HepG2 (cell line): Measurements from ENCODE around the gene SIAE. TPM values are rescaled to one million over a fixed set of nuclear protein-coding genes. Genes with fewer than 3 reads are reported as not detected.

Source experiments
- CHD4 ChIP-seq: fragments of 200-600 bp; sonication (generic); IDR thresholded peaks from 2 replicates; pipeline ENCODE4 v1.7.0; 2017; ENCODE audit warnings: mild to moderate bottlenecking, low read length, borderline replicate concordance
- ISL2 ChIP-seq: sonication (generic); formaldehyde crosslinking; IDR thresholded peaks from 2 replicates; pipeline ENCODE4 v1.5.0; 2020; ENCODE audit warnings: missing genetic modification reagents
- ISX ChIP-seq: sonication (generic); formaldehyde crosslinking; conservative IDR thresholded peaks from 2 replicates; pipeline ENCODE4 v1.5.0; 2020; ENCODE audit warnings: missing genetic modification reagents
- MTA1 ChIP-seq: sonication (generic); formaldehyde crosslinking; IDR thresholded peaks from 2 replicates; pipeline ENCODE4 v1.4.0; 2020; ENCODE audit warnings: missing genetic modification reagents, mild to moderate bottlenecking, borderline replicate concordance
- RXRB ChIP-seq: IDR thresholded peaks from 2 replicates; pipeline ENCODE4 v1.6.1; 2016; ENCODE audit warnings: borderline replicate concordance, missing genetic modification reagents, missing compliant biosample characterization
- ZNF24 ChIP-seq: fragments of 450-650 bp; IDR thresholded peaks from 2 replicates; pipeline ENCODE4 v1.6.1; 2017; ENCODE audit warnings: antibody characterized with exemption, mild to moderate bottlenecking
- ZNF33A ChIP-seq: sonication (generic); formaldehyde crosslinking; IDR thresholded peaks from 2 replicates; pipeline ENCODE4 v1.5.1; 2020; ENCODE audit warnings: missing genetic modification reagents, mild to moderate bottlenecking, moderate library complexity, borderline replicate concordance
- ZNF543 ChIP-seq: sonication (generic); formaldehyde crosslinking; IDR thresholded peaks from 2 replicates; pipeline ENCODE4 v1.4.0; 2020; ENCODE audit warnings: mild to moderate bottlenecking, missing genetic modification reagents
- ZNF615 ChIP-seq: sonication (generic); formaldehyde crosslinking; IDR thresholded peaks from 2 replicates; pipeline ENCODE4 v1.5.0; 2020; ENCODE audit warnings: mild to moderate bottlenecking, missing genetic modification reagents, borderline replicate concordance
- ZNF709 ChIP-seq: sonication (generic); formaldehyde crosslinking; IDR thresholded peaks from 2 replicates; pipeline ENCODE4 v1.5.0; 2020; ENCODE audit warnings: mild to moderate bottlenecking, missing genetic modification reagents
- ZNF746 ChIP-seq: sonication (generic); formaldehyde crosslinking; IDR thresholded peaks from 2 replicates; pipeline ENCODE4 v1.8.0; 2022; ENCODE audit warnings: mild to moderate bottlenecking, missing genetic modification reagents
- polyA plus RNA-seq, 8 experiments: library from polyadenylated mRNA; depleted of rRNA in 3 of 8; stranded (reverse) in 7 of 8; unstranded in 1 of 8; fragments of >200 nt; fragmentation: Illumina TruSeq in 4 of 8; extraction: Trizol in 4 of 8; gene quantifications; 2 replicates each; pipeline versions ENCODE4 v1.2.1 to v1.2.3, GENCODE V29; 2011 to 2016; ENCODE audit warnings: low read depth in 4 of 8, missing spikeins in 1 of 8, mixed read lengths in 1 of 8; ENCODE audit not compliant: insufficient read depth in 1 of 8
- total RNA-seq, 5 experiments: library from RNA; depleted of rRNA; stranded (reverse); fragments of >200 nt; fragmentation: Illumina TruSeq; extraction: Trizol; gene quantifications; 2 replicates each; pipeline ENCODE4 v1.2.3, GENCODE V29; 2016; ENCODE audit warnings: low read depth in 1 of 5
- TF ChIP-seq, protein P1 (sequence below): sonication (generic); formaldehyde crosslinking; IDR thresholded peaks from 2 replicates; pipeline ENCODE4 v1.8.0; 2022; ENCODE audit warnings: missing genetic modification reagents, mild to moderate bottlenecking, inconsistent platforms, borderline replicate concordance
- TF ChIP-seq, protein P2 (sequence below): sonication (generic); formaldehyde crosslinking; conservative IDR thresholded peaks from 2 replicates; pipeline ENCODE4 v1.4.0; 2020; ENCODE audit warnings: missing genetic modification reagents
- TF ChIP-seq, protein P3 (sequence below): IDR thresholded peaks from 2 replicates; pipeline ENCODE4 v1.6.1; 2012; ENCODE audit warnings: inconsistent platforms
- TF ChIP-seq, protein P4 (sequence below): sonication (generic); formaldehyde crosslinking; IDR thresholded peaks from 2 replicates; pipeline ENCODE4 v1.4.0; 2020; ENCODE audit warnings: mild to moderate bottlenecking, missing genetic modification reagents
- TF ChIP-seq, protein P5 (sequence below): sonication (generic); formaldehyde crosslinking; IDR thresholded peaks from 2 replicates; pipeline ENCODE4 v1.8.1; 2023; ENCODE audit warnings: mild to moderate bottlenecking, inconsistent platforms, moderate library complexity, missing genetic modification reagents, borderline replicate concordance

SIAE gene
- total and polyA plus RNA-seq, 2 of the 13 experiments (the other 11 are each of a cell fraction or from before 2014, with no cell fraction given) = 7.0 to 22.4 TPM

DNA sequence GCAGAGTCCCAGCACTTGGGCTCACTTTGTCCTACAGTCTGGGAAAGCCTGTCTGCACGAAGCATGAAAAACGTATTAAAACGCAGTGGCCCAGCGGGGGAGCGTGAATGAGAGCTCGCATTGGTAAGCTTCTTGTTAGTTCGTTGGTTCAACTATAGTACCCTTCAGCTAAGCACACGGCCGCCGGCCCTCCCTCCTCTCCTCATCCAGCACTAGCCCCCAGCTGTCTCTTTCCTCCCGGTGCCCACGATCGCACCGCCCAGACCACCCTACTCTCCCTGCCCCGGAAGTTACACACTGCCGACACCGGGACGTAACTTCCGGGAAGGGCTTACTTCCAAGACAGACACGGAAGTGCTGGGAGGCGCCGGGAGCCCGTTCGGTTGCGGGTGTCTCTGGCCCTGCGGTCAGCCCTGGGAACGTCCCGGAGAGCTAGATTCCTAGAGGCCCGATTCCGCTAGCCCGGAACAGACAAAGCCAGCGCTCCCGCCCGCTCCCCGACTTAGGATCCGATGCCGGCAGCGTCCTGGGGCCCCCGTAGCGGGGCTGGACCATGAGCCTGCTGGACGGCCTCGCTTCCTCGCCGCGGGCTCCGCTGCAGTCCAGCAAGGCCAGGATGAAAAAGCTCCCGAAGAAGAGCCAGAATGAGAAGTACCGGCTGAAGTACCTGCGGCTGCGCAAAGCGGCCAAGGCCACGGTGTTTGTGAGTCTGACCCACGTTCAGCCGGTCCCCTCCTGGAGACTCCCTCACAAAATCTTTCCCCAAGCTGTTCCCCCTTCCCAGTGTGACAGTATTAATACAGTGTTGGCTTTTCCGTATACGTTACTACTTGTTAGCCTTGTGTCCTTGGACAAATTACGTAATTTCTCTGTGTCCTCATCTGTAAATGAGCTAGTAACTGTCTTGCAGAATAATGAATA, 50.7 kb downstream of the SIAE start, which contains the start of gene TBRG1 (continued):
- TF ChIP-seq ZNF615 (no peak), ZNF33A (CRISPR knock-in tag) (no peak), ISL2 (CRISPR knock-in tag) (peak; percentile 66; the same call in 1 of the 2 replicates), ZNF746 (CRISPR knock-in tag) (peak; percentile 68; the same call in 1 of the 2 replicates), ISX (CRISPR knock-in tag) (no peak; the same call in 1 of the 2 replicates), CHD4 (no peak), MTA1 (CRISPR knock-in tag) (no peak), ZNF709 (CRISPR knock-in tag) (0 out of 2 replicates have a peak, but pooled peaks have one; percentile 55), ZNF24 (no peak), RXRB (CRISPR knock-in tag) (peak; percentile 56; the same call in 1 of the 2 replicates), ZNF543 (CRISPR knock-in tag) (peak; percentile 37)
- TF ChIP-seq, protein P1, sequence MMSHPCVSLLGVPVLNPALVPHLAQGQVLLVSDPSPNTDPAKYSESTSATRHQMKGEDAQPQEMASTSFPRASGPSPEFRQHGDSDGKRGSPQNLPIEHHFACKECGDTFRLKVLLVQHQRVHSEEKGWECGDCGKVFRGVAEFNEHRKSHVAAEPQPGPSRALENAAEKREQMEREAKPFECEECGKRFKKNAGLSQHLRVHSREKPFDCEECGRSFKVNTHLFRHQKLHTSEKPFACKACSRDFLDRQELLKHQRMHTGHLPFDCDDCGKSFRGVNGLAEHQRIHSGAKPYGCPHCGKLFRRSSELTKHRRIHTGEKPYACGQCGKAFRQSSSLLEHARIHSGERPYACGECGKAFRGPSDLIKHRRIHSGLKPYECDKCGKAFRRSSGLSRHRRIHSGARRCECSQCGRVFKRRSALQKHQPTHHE (CRISPR knock-in tag) = peak; percentile 90; the same call in 1 of the 2 replicates
- TF ChIP-seq, protein P2, sequence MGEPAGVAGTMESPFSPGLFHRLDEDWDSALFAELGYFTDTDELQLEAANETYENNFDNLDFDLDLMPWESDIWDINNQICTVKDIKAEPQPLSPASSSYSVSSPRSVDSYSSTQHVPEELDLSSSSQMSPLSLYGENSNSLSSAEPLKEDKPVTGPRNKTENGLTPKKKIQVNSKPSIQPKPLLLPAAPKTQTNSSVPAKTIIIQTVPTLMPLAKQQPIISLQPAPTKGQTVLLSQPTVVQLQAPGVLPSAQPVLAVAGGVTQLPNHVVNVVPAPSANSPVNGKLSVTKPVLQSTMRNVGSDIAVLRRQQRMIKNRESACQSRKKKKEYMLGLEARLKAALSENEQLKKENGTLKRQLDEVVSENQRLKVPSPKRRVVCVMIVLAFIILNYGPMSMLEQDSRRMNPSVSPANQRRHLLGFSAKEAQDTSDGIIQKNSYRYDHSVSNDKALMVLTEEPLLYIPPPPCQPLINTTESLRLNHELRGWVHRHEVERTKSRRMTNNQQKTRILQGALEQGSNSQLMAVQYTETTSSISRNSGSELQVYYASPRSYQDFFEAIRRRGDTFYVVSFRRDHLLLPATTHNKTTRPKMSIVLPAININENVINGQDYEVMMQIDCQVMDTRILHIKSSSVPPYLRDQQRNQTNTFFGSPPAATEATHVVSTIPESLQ = 0 out of 2 replicates have a peak, but pooled peaks have one; percentile 53
- TF ChIP-seq, protein P3, sequence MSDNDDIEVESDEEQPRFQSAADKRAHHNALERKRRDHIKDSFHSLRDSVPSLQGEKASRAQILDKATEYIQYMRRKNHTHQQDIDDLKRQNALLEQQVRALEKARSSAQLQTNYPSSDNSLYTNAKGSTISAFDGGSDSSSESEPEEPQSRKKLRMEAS = peak; percentile 67; the same call in 1 of the 2 replicates
- TF ChIP-seq, protein P4, sequence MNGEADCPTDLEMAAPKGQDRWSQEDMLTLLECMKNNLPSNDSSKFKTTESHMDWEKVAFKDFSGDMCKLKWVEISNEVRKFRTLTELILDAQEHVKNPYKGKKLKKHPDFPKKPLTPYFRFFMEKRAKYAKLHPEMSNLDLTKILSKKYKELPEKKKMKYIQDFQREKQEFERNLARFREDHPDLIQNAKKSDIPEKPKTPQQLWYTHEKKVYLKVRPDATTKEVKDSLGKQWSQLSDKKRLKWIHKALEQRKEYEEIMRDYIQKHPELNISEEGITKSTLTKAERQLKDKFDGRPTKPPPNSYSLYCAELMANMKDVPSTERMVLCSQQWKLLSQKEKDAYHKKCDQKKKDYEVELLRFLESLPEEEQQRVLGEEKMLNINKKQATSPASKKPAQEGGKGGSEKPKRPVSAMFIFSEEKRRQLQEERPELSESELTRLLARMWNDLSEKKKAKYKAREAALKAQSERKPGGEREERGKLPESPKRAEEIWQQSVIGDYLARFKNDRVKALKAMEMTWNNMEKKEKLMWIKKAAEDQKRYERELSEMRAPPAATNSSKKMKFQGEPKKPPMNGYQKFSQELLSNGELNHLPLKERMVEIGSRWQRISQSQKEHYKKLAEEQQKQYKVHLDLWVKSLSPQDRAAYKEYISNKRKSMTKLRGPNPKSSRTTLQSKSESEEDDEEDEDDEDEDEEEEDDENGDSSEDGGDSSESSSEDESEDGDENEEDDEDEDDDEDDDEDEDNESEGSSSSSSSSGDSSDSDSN (CRISPR knock-in tag) = peak; percentile 89
- TF ChIP-seq, protein P5, sequence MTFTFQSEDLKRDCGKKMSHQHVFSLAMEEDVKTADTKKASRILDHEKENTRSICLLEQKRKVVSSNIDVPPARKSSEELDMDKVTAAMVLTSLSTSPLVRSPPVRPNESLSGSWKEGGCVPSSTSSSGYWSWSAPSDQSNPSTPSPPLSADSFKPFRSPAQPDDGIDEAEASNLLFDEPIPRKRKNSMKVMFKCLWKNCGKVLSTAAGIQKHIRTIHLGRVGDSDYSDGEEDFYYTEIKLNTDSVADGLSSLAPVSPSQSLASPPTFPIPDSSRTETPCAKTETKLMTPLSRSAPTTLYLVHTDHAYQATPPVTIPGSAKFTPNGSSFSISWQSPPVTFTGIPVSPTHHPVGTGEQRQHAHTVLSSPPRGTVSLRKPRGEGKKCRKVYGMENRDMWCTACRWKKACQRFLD (CRISPR knock-in tag) = peak; percentile 53; the same call in 1 of the 2 replicates
